NCI-H1417 treated with DMSO at 0.1 percent for 48 hours (cell line): ENCODE data around the gene BTD.
A peak's percentile ranks its signal among the peaks of the same experiment; 100 is the strongest.
"Not testable (repeated sequence)": the region's sequence is repeated elsewhere in the genome, so short reads cannot be mapped to it uniquely, and the experiment has no call there.

Experiments used
- DNase-seq: peaks from one replicate; lab custom pipeline; 2025; lab: John Stamatoyannopoulos, UW

Gene BTD

GRCh38 chr3:15601399-15602145 lies at the start of gene BTD, which contains the start of gene HACL1:
TSS of gene BTD (plus strand) at chr3:15601745. CDS start at chr3:15635440, 33,695 bp downstream.
TSS of gene HACL1 (minus strand) at chr3:15601569. CDS start at chr3:15601463, 106 bp downstream.
- no peak for DNase-seq

GRCh38 chr3:15551902-15552301 lies 49.6 kb upstream of the BTD start:
- no peak for DNase-seq

GRCh38 chr3:15553749-15554148 lies 47.8 kb upstream of the BTD start:
- DNase-seq = no peak

GRCh38 chr3:15556512-15556911 lies 45.0 kb upstream of the BTD start:
- no peak for DNase-seq

- peak; percentile 30 for DNase-seq
Measured at GRCh38 chr3:15557511-15557946, 44.0 kb upstream of the BTD start.

- no peak for DNase-seq
Measured at GRCh38 chr3:15558581-15558980, 43.0 kb upstream of the BTD start.

- DNase-seq = no peak
Measured at GRCh38 chr3:15562560-15562959, 39.0 kb upstream of the BTD start.

GRCh38 chr3:15563190-15563589 lies 38.4 kb upstream of the BTD start:
- DNase-seq = no peak

GRCh38 chr3:15572138-15572537 lies 29.4 kb upstream of the BTD start:
- DNase-seq = no peak

GRCh38 chr3:15575446-15575845 lies 26.1 kb upstream of the BTD start:
- no peak for DNase-seq

- no peak for DNase-seq
Measured at GRCh38 chr3:15576475-15576874, 25.1 kb upstream of the BTD start.

GRCh38 chr3:15578289-15578867 lies 23.2 kb upstream of the BTD start:
- no peak for DNase-seq

- DNase-seq = no peak
Measured at GRCh38 chr3:15579051-15579450, 22.5 kb upstream of the BTD start.

GRCh38 chr3:15581471-15582394 lies 19.8 kb upstream of the BTD start:
- DNase-seq = no peak

- DNase-seq = no peak
Measured at GRCh38 chr3:15585111-15585845, 16.3 kb upstream of the BTD start.

- no peak for DNase-seq
Measured at GRCh38 chr3:15591242-15591641, 10.3 kb upstream of the BTD start.

- DNase-seq = no peak
Measured at GRCh38 chr3:15591928-15592327, 9.6 kb upstream of the BTD start.

- no peak for DNase-seq
Measured at GRCh38 chr3:15592968-15593367, 8.6 kb upstream of the BTD start.

GRCh38 chr3:15595955-15596354 lies 5.6 kb upstream of the BTD start:
- no peak for DNase-seq

- DNase-seq = no peak
Measured at GRCh38 chr3:15601046-15601398, 523 bp upstream of the BTD start.

- DNase-seq = no peak
Measured at GRCh38 chr3:15602146-15602536, 596 bp downstream of the BTD start.

- not testable (repeated sequence) for DNase-seq
Measured at GRCh38 chr3:15602816-15603215, 1.3 kb downstream of the BTD start.
